ENCODE measurements around the gene ZFHX2.

GRCh38 chr14:23556700-23557440 is 5.3 kb upstream of the ZFHX2 start:
- no peak for TF ChIP-seq NBN (conservative IDR thresholded peaks at IDR 0.05)
- no peak for TF ChIP-seq TAF1 (CRISPR knock-in tag; IDR thresholded peaks at IDR 0.05)
- TF ChIP-seq RAD21 (CRISPR knock-in tag; IDR thresholded peaks at IDR 0.05), result no peak
- no peak for TF ChIP-seq ZNF17 (CRISPR knock-in tag; IDR thresholded peaks at IDR 0.05)
- TF ChIP-seq ZNF451 (CRISPR knock-in tag; IDR thresholded peaks at IDR 0.05), result peak; percentile 22; the same call in 1 of the 2 replicates
- no peak for TF ChIP-seq GABPA (IDR thresholded peaks at IDR 0.05; ENCODE audit: low read depth, low read length)
- TF ChIP-seq GABPA (CRISPR knock-in tag; IDR thresholded peaks at IDR 0.05; ENCODE audit: low read depth), result no peak
- no peak for TF ChIP-seq HNRNPLL (IDR thresholded peaks at IDR 0.05; ENCODE audit: low read depth, low read length, poor library complexity, severe bottlenecking)
- TF ChIP-seq, protein P1, sequence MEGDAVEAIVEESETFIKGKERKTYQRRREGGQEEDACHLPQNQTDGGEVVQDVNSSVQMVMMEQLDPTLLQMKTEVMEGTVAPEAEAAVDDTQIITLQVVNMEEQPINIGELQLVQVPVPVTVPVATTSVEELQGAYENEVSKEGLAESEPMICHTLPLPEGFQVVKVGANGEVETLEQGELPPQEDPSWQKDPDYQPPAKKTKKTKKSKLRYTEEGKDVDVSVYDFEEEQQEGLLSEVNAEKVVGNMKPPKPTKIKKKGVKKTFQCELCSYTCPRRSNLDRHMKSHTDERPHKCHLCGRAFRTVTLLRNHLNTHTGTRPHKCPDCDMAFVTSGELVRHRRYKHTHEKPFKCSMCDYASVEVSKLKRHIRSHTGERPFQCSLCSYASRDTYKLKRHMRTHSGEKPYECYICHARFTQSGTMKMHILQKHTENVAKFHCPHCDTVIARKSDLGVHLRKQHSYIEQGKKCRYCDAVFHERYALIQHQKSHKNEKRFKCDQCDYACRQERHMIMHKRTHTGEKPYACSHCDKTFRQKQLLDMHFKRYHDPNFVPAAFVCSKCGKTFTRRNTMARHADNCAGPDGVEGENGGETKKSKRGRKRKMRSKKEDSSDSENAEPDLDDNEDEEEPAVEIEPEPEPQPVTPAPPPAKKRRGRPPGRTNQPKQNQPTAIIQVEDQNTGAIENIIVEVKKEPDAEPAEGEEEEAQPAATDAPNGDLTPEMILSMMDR (CRISPR knock-in tag; IDR thresholded peaks at IDR 0.05), result no peak
- no peak for TF ChIP-seq JUNB (CRISPR knock-in tag; IDR thresholded peaks at IDR 0.05; ENCODE audit: borderline replicate concordance)
- no peak for TF ChIP-seq EZH2 (conservative IDR thresholded peaks at IDR 0.05; ENCODE audit: low read depth, low read length)
- TF ChIP-seq E2F1 (CRISPR knock-in tag; IDR thresholded peaks at IDR 0.05), result no peak

All from HepG2 (cell line).